NOMO-1 (cell line): ENCODE data around the gene IGFLR1.

Source experiments
- DNase-seq, 2 experiments: peaks; one replicate each; lab custom pipeline; 2025; ENCODE audit not compliant: unreplicated experiment in 2 of 2; lab: John Stamatoyannopoulos, UW

IGFLR1 gene

DNA sequence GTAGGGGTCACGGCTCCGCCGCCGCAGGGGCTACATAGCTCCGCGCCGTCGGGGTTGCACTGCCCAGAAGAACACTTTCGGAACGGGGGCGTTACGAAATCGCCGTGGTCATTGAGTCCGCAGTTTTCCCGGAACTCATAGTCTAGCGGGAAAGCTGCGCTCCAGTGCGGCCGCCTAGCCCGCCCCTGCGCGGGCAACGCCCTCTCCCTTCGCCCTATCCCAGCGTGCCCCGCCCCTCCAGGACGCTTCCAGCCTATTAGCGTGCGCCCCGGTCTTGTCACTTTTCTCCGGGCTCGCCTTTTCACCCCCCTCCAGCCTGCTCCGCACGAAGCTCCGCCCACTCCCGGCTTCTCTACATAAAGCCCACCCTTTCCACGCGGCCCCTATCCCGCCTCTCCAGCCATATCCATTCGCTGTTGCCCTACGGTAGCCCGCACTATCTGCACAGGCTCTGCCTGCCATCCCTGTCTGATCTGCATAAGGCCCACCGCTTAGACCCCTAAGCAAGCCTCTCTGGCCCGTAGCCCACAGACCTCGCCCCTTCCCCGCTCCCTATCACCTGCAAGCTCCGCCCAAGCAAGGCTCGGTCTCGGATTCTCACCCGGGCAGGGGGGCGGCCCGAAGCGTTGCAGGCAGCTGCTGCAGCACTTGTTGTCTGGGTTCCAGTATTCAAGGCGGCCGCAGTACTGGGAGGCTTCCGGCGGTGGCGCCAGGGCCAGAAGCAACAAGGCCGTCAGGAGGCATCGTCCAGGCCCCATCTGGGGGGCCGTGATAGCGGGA is 1.6 kb downstream of the IGFLR1 start:
- peak; percentile 93 to 95 for DNase-seq

DNA sequence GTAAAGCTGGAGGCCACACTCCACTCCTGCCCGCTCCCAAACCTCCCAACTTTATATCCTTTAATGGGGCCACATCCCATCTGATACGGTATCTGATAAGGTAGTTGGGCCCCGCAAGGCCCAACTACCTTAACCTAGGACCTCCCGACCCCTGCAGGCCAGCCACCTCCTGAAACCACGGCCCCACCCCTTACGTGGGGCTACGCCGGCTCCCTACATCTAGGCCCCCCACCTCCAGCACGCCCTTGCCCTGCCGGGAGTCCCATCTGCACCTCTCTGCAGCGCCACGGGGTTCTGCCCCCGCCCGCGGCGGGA is 2.2 kb downstream of the IGFLR1 start:
- no peak for DNase-seq

DNA sequence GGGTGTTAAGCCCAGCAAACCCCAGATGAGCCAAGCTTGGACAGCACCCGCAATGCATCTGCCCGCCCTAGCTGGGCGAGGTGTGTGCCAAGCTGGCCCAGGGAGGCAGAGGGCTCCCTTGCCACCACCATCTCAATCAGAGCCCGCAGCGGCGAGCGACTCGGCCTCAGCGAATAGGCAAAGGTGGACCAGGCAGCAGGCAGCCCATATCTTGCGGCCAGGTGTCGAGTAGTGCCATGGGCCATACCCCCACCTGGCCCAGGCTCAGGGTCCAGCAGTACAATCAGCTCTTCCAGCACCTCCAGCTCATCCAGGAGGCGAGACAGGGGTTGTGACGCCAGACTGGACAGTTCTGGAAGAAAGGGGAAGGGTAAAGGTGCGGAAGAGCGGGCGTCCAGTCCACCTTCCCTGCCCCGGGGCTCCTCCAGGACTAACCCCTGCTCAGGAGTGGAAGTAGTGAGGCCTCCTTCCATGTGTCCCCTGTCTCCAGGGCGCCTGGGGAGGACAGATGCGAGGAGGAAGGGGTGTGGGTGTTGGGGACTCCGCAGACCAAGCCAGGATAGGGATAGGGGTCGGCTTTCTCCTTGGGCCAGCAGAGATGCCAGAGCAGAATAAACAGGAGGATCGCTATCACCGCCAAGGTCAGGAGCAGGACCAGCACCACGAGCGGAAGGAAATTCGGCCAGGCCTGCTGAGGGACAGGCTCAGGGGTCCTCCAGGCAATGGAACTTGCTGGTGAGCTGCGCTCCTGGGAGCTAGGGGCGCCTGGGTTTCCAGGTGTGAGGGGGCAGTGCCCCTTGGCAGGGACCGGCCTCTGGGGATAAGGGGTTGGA is 2.8 kb downstream of the IGFLR1 start:
- no peak for DNase-seq

DNA sequence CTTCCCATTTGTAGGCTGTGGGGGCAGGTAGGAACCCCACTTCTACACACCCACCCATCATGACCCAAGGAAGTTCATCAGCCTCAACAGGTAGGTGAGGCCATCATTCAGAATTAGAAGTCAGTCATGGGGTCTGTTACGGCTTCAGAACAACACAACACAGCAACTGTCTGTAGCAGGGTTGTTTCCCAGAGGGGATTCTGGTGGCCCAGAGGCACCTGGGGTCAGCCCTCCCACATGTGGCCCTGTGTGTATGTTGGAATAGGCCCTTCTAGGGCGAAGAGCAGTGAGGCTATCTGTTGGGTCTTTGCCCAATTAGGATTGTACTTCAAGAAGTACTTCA is 3.4 kb downstream of the IGFLR1 start:
- no peak for DNase-seq

DNA sequence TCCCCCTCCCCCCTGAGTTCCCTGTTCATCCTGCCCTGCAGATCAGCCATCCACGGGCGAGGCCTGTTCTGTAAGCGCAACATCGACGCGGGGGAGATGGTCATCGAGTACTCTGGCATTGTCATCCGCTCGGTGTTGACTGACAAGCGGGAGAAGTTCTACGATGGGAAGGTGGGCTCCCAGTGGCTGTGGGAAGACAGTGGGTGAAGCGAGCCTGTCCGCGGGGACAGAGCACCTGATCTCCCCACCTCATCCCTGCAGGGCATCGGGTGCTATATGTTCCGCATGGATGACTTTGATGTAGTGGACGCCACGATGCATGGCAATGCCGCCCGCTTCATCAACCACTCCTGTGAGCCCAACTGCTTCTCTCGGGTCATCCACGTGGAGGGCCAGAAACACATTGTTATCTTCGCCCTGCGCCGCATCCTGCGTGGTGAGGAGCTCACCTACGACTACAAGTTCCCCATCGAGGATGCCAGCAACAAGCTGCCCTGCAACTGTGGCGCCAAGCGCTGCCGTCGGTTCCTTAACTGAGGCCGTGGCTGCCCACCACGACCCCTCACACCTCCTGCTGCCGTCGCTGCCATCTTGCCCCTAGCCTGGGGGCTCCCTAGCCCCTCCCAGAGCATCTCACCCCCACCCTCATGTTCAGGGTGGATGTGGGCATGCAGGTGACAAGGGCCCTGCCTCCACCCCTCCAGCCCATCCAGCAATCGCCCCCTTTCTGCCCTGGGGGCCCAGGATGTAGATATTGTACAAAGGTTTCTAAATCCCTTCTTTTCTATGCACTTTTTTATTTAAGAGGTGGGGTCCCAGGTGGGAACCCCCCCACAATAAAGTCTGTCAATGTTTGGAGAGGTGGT is 4.0 kb downstream of the IGFLR1 start:
- DNase-seq: no peak

DNA sequence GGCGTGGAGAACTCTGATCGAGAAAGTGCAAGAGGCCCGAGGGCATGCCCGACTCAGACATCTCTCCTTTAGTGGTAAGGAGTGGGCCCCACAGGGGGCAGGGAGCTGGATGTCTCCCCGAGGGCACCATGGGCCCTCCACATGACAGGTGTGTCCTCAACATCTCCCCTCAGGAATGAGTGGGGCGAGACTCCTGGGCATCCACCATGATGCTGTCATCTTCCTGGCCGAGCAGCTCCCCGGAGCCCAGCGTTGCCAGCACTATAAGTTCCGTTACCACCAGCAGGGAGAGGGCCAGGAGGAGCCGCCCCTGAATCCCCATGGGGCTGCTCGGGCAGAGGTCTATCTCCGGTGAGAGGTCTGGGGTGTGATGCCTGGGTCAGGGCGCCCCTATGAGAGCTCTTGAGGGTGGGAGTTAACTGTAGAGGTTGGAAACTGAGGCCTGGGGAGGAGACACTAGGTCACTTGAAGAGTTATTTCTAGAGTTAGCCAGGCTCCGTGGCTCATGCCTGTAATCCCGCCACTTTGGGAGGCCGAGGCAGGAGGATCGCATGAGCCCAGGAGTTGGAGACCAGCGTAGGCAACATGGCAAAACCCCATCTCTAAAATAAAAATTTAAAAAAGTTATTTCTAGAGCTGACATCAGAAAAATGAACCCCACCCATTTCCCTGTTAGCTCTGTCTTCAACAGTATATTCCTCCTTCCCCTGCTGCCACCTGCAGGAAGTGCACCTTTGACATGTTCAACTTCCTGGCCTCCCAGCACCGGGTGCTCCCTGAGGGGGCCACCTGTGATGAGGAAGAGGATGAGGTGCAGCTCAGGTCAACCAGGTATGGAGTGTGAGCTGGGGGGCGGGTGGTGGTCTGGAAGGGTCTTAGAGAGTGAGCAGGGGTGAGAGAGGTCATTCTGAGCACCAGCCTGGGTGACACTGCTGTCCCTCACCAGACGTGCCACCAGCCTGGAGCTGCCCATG is 5.1 kb downstream of the IGFLR1 start:
- DNase-seq: no peak

DNA sequence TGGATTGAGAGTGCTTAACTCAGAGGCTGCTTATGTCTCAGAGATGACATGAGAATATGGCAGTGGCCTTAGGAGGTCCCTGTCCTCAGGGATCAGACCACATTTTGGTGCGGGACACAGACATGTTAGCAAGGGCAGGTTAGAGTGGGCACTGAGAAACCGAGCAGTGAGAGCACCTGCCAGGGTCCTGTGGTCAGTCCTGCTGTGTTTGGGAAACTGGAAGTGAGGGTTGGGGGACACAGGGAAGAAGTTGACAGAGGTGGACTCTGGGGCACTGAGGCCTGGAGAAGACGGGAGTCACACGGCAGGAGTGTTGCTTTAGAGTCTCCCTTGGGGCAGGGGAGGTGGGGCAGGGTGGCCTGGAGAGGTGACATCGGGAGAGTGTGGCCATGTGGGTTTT is 7.4 kb downstream of the IGFLR1 start:
- DNase-seq: no peak

DNA sequence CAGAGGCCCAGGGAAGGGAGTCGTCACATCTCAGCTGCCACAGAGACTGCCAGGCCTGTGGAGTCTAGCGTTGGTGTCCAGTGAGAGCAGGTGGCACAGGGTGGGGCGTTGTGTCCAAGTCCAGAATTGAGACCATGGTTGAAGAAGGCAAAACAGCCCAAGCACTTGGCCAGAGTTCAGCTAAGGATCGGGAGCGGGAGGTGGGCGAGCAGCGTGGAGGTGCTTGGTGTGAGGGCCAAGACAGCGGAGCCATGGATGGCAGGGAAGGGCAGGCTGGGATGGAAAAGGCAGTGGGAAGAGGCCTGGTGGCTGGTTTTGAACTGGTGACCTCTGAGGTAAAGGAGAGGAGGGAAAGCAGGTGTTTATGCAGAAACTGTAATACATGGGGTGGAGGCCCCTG is 8.0 kb downstream of the IGFLR1 start:
- DNase-seq: no peak

DNA sequence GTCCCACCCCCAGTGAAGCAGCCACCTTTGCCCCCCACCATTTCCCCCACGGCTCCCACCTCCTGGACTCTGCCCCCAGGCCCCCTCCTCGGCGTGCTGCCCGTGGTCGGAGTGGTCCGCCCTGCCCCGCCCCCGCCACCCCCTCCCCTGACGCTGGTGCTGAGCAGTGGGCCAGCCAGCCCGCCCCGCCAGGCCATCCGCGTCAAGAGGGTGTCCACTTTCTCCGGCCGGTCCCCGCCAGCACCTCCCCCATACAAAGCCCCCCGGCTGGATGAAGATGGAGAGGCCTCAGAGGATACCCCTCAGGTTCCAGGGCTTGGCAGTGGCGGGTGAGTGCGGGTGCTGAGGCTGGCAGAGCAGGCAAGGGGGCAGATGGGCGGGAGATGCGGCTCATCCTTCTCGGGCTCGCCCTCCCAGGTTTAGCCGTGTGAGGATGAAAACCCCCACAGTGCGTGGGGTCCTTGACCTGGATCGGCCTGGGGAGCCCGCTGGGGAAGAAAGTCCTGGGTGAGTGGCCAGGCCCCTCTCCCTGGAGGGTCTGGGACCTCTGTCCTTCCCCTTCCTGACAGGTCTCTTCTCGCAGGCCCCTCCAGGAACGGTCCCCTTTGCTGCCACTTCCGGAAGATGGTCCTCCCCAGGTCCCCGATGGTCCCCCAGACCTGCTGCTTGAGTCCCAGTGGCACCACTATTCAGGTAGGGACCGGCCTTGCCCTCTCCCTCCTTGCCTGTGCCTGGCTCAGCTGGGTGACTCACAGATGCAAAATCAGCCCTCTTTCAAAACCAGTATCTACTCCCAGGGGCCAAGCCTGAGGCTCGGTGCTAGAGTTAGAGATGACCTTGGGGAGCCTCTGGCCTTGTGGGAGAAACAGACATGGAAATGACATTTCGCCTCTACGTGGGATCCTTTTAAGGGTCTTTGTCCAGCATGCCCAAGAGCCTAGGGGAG is 8.8 kb downstream of the IGFLR1 start:
- no peak for DNase-seq

DNA sequence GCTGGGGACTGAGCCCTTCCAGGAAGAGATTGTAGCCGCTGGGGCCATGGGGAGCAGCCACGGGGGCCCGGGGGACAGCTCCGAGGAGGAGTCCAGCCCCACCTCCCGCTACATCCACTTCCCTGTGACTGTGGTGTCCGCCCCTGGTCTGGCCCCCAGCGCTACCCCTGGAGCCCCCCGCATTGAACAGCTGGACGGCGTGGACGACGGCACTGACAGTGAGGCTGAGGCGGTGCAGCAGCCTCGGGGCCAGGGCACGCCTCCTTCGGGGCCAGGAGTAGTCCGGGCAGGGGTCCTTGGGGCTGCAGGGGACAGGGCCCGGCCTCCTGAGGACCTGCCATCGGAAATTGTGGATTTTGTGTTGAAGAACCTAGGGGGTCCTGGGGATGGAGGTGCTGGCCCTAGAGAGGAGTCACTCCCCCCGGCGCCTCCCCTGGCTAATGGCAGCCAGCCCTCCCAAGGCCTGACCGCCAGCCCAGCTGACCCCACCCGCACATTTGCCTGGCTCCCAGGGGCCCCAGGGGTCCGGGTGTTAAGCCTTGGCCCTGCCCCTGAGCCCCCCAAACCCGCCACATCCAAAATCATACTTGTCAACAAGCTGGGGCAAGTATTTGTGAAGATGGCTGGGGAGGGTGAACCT is 9.6 kb downstream of the IGFLR1 start:
- no peak for DNase-seq

DNA sequence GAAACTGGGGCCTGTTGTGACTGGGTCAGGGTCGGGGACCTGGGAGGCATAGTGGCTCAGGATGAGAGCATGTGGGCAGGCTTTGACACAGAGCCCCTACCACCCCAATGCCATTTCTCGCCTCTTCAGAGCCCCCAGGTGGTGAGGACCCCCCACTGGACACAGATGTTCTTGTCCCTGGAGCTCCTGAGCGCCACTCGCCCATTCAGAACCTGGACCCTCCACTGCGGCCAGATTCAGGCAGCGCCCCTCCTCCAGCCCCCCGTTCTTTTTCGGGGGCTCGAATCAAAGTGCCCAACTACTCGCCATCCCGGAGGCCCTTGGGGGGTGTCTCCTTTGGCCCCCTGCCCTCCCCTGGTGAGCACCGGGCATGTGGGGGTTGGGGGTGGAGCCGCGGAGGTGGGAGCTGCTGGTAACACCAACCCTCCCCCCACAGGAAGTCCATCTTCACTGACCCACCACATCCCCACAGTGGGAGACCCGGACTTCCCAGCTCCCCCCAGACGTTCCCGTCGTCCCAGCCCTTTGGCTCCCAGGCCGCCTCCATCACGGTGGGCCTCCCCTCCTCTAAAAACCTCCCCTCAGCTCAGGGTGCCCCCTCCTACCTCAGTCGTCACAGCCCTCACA is 10.4 kb downstream of the IGFLR1 start:
- DNase-seq: no peak

DNA sequence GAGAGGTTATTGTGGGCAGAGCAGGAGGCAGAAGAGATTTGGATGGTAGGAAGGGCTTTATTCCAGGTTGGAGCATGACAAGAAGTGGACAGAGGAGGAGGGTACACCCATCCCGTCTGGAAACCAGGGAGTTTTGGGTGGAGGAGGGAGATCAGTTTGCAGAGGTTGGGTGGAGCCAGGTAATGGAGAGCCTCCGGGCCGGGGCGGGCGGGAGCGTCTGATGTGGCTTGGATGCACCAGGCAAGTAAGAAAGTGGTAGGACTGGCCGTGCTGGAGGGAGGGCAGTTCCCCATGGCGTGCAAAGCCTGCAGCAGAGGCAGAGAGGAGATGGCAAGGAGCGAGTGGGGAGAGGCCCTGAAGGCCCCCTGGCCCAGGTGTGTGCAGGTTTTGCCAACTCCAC is 10.9 kb downstream of the IGFLR1 start:
- no peak for DNase-seq

DNA sequence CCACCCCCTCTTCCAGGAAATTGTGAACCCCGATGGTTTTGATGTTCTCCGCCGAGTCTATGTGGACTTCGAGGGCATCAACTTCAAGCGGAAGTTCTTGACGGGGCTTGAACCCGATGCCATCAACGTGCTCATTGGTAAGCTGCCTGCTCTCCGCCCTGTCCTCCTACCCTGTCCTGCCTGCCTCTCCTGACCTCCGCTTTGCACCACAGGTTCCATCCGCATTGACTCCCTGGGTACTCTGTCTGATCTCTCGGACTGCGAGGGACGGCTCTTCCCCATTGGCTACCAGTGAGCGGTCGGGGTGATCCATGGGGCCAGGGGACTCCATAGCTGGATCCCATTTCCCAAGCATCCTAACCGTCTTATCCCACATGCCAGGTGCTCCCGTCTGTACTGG is 11.9 kb downstream of the IGFLR1 start:
- DNase-seq: no peak

DNA sequence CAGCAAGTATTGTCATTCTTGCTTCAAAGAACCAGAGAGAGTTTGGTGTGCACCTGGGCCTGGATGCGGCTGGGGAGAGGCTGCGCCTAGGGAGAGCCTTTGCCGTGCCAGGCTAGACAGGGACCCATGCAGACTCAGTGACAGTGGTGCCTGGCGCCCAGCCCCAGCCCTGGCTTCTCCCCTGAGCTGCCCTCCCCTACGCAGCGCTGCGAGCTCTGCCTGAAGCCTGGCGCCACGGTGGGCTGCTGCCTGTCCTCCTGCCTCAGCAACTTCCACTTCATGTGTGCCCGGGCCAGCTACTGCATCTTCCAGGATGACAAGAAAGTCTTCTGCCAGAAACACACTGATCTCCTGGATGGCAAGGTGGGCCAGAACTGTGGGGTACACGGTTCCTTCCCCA is 12.5 kb downstream of the IGFLR1 start:
- no peak for DNase-seq

DNA sequence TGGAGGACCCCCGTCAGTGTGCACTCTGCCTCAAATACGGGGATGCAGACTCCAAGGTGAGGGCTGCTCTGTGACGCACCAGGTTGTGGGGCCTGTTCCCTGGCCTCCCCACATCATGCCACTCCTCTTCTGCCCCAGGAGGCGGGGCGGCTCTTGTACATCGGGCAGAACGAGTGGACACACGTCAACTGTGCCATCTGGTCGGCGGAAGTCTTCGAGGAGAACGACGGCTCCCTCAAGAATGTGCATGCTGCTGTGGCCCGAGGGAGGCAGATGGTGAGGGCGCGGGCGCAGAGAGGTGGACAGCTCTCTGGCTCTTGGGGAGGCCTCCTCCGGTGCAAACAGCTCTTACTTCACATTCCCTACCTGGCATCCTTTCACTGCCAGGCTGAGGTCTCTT is 13.2 kb downstream of the IGFLR1 start:
- no peak for DNase-seq

DNA sequence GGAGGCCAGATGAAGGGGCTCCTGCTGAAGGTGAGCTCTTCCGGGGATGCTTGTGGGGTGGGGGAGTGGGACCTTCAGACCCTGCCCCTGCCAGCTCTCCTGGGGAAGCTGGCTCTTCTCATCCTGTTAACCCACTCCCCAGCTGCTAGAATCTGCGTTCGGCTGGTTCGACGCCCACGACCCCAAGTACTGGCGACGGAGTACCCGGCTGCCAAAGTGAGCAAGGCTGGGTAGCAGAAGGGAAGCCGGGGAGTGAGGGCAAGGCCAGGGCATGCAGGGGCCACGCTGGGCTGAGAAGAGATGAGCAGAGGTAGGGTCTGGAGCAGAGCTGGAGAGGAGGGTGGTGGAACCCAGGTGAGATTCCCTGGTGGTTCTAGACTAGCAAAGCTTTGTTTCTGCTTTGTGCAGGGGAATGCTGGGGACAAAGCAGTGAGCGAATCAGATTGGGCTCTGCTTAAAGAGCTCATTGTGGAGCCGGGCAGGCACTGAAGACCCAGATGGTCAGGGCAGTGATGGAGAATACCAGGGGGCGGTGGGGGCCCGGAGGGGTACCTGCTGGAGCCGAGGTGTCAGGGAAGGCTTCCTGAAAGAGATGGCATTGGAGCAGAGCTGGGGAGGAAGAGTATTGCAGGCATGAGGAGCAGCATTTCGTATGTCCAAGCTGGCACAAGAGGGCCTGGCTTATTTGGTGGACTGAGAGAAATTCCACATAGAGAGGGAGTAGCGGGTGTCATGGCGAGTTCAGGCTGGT is 14.1 kb downstream of the IGFLR1 start:
- DNase-seq: no peak

DNA sequence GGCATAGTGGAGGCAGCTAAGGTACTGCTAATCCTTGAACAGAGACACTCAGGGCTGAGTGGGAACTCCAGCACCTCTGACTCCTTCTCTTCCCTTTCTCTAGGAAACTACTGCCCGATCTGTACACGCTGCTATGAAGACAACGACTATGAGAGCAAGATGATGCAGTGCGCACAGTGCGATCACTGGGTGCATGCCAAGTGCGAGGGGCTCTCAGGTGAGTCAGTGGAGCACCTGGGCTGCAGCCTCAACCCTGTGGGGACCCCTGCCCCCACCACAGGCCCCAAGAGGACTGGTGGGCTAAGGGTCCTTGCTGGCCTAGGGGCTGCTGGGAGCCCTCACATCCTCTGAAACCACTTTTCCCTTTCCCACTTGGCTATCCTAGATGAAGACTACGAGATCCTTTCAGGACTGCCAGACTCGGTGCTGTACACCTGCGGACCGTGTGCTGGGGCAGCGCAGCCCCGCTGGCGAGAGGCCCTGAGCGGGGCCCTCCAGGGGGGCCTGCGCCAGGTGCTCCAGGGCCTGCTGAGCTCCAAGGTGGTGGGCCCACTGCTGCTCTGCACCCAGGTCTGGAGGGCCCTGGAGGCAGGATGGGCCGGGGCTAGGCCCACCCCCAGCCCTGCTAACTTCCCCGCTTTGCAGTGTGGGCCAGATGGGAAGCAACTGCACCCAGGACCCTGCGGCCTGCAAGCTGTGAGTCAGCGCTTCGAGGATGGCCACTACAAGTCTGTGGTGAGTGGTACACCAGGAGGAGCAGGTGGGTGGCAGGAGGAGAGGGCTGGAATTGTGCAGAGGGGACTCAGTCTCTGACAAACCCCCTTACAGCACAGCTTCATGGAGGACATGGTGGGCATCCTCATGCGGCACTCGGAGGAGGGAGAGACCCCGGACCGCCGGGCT is 14.9 kb downstream of the IGFLR1 start:
- no peak for DNase-seq
